HG03103 (cell line): Measurements from ENCODE around the gene PYURF.

Experiments used
- ATAC-seq: cut with Tn5 transposase; IDR thresholded peaks from one replicate; pipeline ENCODE4 v1.9.1; 2021; ENCODE audit warnings: low read depth; ENCODE audit not compliant: unreplicated experiment

The PYURF gene

DNA sequence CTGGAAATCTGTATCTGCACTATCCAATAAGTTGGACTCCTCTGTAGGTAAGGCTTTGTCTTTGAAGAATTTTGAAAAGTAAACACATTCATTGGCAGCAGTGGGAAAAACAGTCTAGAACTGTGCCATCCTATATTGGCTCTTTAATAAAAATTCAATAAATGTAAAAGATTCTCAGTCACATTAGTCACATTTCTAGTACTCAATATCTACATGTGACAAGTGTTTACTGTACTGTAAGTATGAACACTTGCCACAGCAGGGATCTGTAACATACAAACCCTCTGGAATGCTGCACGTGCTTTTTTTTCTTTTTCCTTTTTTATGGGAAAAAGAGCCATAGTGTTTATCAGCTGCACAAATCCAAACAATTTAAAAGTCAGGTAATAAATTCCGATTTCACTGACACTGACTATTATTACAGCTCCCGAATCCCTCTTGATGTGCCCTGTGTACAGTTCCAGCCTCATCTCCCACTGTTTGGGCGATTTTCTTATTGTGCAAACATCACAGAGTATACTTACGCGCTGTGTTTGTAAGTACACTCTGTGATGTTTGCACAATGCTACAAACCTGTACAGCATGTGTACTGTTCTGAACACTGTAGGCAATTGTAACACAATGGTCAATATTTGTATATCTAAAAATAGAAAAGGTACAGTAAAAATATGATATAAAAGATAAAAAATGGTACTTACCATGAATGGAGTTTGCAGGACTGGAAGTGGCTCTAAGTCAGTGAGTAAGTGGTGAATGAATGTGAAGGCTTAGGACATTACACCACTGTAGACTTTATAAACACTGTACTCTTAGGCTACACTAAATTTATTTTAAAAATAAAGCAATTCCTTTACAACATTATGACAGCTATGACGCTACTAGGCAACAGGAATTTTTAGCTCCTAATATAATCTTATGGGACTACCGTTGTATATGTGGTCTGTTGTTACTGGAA, 8.7 kb downstream of the PYURF start:
- no peak for ATAC-seq

DNA sequence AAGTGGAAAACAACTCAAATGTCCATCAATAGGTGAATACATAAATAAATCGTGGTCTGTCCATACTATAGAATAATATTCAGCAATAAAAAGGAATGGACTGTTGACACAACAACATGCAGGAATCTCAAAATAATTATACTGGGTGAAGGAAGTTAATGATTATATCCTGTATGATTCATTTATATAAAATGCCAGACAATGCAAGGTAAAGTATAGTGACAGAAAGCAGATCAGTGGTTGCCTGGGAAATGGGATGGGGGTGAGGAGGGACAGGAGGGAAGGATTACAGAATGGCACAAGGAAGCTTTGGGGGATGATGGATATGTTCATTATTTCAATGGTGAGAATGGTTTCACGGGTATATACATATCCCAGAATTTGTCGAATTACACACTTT, 12.3 kb downstream of the PYURF start:
- ATAC-seq = no peak

DNA sequence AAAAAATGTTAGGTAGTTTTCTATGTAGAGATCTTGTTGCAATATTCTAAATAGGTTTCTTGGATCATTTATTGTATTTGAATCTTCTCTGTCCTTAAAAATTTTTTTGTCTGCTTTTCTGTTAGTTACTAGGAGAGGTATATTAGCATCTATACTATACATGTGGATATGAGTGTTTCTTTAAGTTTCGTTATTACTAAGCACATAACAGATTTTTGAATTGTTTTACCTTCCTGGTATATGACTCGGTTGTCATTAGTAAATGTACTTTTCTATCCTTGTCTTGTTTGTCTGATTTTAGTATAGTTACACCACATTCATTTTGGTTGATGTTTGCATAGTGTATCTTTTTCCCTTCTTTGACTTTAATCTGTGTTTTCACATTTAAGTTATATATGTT, 20.2 kb downstream of the PYURF start:
- ATAC-seq = no peak

DNA sequence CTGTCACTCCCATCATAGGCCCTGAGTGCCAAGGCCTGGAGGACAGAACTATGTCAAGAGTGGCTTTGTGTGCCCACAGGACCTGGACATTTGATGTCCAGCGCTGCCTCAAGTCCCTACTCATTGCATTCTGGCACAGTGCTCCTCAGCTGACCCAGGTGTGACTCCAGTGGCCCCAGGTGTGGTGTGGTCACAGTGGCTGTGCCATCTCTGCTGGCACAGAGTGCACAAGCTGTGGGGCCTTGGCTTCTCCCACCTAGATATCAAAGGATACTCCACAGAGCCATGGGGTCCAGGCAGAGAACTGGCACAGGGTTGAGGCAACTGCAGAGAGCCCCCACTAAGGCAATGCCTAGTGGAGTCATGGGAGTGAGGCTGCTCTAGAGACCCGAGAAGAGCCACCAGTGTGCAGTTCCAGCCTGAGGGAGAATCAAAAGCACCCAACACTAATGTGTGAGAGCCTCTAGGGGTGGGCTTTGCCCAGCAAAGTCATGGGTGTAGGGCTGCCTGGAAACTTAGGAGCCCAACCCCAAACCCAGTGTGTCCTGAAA, 25.6 kb downstream of the PYURF start:
- ATAC-seq = no peak

DNA sequence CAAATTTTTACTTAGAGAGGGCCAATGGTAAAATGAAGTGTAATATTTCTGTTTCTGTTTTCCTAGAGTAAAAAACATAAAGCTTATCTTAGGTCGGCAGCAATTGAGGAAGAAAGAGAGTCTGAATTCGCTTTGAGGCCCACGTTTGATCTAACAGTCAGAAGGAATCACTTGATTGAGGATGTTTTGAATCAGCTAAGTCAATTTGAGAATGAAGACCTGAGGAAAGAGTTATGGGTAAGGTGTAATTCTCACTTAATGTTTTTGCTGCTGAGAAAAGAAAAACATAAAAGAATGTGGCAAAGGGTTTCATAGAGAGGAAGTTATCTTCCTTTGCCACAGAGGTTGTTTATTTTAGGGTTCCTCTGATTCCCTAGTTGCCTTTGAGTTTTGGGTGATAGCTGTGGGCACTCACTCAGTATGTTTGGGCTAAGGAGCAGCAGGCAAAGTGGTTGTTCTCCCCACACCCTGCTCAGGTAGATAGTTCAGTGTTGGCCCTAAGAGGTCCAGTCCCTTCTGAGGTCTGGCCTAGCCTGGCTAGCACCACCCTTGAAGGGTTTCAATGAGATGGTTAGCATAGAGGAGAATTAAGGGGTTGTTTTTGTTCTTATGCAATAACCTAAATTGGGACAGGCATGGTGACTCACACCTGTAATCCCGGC, 34.3 kb downstream of the PYURF start:
- no peak for ATAC-seq

DNA sequence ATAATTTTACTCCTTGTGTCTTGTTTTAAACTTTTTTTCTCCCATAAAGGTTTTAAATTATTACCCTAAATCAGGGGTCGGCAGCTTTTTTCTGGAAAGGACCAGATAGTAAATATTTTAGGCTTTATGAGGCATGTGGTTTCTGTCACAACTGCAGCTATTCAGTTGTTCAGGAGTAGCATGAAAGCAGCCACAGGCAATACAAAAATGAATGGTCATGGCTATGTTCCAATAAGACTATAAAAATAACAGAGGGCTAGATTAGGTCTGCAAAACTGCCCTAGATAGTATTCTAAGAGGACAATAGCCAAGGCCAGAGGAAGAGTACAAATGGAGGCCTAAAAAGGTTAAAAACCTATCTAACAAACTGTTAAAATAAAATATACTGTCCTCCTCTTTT, 42.0 kb downstream of the PYURF start:
- ATAC-seq = no peak

DNA sequence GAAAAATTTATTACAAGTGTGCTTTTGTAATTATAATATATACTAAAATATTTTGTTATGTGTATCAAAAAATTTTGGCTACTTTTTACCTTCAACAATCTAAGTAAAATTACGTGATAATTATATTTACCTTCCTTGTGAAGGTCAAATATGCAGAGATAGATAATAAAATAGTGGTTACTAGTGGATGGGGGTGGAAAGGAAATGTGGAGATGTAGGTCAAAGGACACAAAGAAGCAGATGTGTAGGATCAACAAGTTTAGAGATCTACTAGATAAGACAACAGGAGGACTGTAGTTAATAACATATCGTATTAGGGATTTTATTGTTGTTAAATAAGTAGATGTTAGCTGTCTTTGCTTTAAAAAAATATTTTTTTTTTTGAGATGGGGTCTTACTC, 45.3 kb downstream of the PYURF start:
- ATAC-seq = no peak

DNA sequence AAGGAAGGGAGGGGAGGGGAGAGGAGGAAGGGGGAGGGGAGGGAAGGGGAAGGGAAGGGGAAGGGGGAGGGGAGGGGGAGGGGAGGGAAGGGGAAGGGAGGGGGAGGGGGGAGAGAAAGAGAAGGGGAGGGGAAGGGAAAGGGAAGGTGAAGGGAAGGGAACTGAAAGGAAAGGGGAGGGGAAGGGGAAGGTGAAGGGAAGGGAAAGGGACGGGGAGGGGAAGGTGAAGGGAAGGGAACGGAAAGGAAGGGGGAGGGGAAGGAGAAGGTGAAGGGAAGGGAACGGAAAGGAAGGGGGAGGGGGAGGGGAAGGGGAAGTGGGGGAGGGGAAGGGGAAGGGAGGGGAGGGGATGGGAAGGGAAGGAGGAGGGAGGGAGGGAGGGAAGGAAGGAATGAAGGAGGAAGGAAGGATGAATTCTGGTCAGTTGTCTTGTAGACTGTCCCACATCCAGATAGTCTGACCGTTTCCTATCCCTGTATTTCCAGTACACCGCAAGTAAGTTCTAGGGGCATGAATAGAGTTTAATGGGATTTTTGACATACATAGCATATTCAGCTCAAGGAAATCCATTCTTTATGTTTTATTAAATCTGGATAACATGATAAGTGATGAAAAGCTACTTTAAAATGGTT, 46.2 kb downstream of the PYURF start:
- ATAC-seq = no peak
